Left colon (tissue), 2 donors: ENCODE measurements around the gene SNX27. TPM values are rescaled to one million over a fixed set of nuclear protein-coding genes. Genes with fewer than 3 reads are reported as not detected.
"Not testable (repeated sequence)": the region's sequence is repeated elsewhere in the genome, so short reads cannot be mapped to it uniquely, and the experiment has no call there.

Experiments used
- ATAC-seq: fragments of 200-7000 bp; cut with Tn5 transposase; one replicate; pipeline ENCODE4 v1.9.1; 2020; ENCODE audit warnings: mild to moderate bottlenecking, moderate library complexity
- DNase-seq, 2 donors: peaks; one replicate each; pipeline ENCODE4 v3.0.0-alpha.2; 2020
- intact Hi-C, 2 donors: fragments of 100-400 bp; cut with DNase I in 1 of 2; cut with micrococcal nuclease in 1 of 2; formaldehyde crosslinking; loops; one replicate each; pipeline versions ENCODE4 v1.11.2 to v1.14.0; 2022; cut with DNase I, micrococcal nuclease
- total RNA-seq, 2 donors: library from RNA; stranded (reverse); fragmentation: NEBNext Ultra II Directional; extraction: Animal tissue kit (Norgen Biotek cat#: 25700); gene quantifications; one replicate each; pipeline ENCODE4 v1.2.1, GENCODE V29; 2021
- donor health status: DM: no; HTN: no; CAD: no.
- donor health status: DM: yes; HTN: yes; CAD: no.

Gene SNX27
- total RNA-seq, 2 donors from 2014 or later = 28.4 to 30.6 TPM

DNA sequence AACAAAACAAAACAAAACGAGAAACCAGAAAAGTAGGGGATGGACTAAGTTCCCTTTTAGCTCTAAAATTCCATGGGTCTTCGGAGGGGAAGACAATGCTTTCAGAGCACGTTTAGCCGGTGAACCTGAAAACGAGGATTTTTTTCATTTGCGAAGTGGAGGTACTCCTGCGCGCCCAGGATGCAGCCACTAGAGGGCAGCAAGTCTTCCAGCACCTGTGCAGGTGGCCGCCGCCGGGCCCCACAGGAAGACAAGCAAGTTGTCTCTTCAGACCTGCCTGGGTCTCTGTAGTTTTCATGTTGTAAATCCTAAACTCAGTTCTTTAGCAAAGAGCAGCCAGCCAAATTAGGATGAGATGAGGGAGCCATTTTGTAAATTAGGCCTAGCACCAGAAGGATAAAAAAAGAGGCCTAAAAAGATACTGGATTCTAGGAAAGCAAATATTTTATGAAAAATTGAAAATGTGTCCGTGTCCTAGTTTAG lies 17.7 kb upstream of the SNX27 start:
- peak; percentile 73 to 94 for DNase-seq
- intact Hi-C loops = loop anchor here in 1 of 2 donors (10.0 kb wide), 1 partner anchor 141 kb away; no protein-coding TSS in a partner anchor
- peak; percentile 98 for ATAC-seq

DNA sequence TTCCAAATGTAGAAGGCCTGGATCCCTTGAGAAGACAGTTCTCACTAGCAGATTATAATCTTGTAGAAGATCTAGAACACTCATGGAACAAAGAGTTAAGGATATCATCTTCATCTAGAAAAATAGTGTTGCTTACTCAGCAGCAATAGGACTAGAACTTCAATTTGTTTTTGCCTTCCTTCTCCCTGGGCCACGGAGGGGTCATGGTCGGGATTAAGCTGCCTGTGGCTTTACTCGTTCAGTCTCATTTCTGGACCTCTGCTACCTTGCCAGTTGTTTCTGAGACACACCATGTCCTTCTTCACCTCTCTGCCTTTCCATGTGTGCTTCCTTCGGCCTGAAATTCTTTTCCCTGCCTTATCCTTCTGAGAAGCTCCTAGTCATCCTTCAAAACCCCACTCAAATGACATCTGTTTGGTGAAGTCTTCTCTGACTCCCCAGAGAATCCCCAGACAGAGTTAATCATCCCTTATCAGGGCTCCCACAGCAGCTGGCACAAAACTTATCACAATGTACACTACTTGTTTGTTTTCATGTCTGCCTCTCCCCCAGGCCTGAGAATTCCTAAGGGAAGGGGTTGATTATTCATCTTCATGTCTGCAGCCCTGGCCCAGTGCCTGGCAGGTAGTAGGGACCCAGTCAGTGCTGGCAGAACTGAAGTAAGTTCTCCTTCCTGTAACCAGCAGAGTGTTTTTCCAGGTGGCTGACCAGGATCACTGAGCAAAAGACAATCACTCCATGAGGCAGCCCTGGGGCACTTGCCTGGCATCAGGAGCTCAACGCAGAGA lies 15.5 kb upstream of the SNX27 start:
- DNase-seq (no peak), ATAC-seq (no peak)
- intact Hi-C loops = loop anchor here in 1 of 2 donors (10.0 kb wide), 1 partner anchor 138 kb away; no protein-coding TSS in a partner anchor

DNA sequence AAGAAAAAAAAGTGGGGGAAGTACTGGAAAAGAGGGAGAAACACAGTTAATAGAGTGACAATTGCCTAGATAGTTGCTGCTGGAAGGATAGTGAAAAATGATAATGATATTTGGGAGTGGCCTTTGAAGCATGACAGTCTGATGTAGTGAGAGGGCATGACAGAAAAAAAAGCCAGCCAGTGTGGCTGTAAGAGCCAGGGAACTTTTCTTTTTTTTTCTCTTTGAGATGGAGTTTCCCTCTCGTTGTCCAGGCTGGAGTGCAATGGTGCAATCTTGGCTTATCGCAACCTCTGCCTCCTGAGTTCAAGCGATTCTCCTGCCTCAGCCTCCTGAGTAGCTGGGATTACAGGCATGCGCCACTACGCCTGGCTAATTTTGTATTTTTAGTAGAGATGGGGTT lies 9.3 kb upstream of the SNX27 start:
- ATAC-seq, DNase-seq, intact Hi-C loops: not testable (repeated sequence)

DNA sequence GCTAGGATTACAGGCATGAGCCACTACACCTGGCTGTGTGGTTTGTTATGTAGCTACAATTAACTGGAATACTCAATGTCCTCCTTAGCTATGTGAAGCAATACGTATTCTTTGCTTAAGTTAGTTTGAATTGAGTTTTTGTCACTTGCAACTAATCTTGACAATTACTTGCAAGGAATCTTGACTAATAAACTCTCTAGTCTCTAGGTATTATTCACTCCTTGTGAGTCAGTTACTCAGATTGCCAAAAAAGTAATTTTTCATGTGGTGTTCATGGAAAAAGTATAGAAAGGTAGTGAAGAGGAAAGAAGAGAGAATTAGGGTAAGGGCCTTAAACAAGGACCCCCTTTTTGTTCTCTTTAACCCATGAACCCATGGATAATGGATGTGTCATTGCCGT lies 7.6 kb upstream of the SNX27 start:
- DNase-seq = no peak
- intact Hi-C loops = no loop called here

DNA sequence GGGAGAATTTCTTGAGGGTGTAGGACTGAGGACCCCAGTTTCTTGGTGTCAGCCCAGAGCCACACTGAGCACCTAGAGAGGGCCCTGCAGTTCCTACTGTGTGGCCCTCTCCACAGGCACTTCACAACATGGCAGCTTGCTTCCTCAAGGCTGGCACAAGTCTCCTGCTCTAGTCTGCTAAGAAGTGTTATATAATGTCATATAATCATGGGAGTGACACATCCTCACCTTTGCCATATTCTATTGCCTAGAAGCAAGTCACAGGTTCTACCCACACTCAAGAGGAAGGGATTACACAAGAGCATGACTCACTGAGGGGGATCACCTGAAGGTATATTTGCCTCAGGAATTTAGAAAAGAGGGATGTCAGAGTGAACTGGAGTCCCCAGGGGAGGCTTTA lies 5.5 kb upstream of the SNX27 start:
- ATAC-seq (peak; percentile 95), DNase-seq (peak; percentile 16 to 30)
- intact Hi-C loops = no loop called here

More for the DNA sequence above, 7.6 kb upstream of the SNX27 start:
- ATAC-seq = no peak

DNA sequence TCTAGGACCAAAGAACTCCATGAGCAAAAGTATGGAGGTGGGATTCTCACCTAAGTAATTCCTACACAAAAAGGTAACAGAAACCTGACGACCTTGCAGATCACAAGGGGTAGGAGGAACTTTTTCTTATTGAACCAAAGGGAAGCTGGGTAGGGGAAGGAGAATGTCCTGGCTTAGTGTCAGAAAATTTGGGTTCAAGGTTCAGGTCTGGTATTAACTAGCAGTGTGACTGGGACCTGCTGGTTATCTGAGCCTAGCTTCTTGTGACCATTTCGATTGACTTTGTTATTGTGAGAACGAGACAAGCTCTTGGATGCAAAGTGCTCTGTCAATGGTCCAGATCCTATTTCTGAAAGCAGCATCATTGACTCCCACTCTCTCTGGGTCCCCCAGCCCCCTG lies 5.0 kb upstream of the SNX27 start:
- ATAC-seq (peak; percentile 30), DNase-seq (no peak)
- intact Hi-C loops = no loop called here

DNA sequence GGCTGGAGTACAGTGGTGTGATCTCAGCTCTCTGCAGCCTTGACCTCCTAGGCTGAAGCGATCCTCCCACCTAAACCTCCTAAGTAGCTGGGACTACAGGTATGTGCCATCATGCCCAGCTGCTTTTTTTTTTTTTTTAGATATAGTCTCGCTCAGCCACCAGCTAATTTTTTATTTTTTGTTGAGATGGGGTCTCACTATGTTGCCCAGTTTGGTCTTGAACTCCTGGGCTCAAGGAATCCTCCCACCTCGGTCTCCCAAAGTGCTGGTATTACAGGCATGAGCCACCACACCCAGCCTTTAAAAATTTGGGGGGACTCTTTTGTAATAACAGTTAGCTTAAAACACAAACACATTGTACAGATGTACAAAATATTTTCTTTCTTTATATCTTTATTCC lies 1.7 kb upstream of the SNX27 start:
- intact Hi-C loops = no loop called here
- no peak for ATAC-seq

DNA sequence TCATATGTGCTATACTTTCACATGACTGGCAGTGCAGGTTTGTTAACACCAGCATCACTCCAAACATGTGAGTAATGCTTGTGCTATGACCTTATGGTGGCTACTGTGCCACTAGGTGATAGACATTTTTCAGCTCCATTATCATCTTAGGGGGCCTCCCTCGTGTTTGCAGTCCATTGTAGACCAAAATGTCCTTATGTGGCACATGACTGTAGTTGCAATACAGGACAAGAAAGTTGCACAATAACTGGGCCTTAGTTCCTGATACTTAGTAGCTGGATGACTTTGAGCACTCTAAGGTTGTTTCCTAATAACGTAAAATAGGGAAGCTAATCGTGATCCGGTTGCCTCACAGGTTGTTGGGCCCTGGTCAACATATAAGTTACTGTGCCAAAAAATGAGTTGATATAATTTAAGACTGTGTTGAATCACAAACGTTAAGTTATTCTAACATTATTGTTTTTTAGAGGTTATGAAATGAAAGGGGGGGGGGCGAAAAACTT lies 511 bp upstream of the SNX27 start:
- intact Hi-C loops = no loop called here
- no peak for DNase-seq
- ATAC-seq = no peak

More for the DNA sequence above, 1.7 kb upstream of the SNX27 start:
- DNase-seq = no peak

DNA sequence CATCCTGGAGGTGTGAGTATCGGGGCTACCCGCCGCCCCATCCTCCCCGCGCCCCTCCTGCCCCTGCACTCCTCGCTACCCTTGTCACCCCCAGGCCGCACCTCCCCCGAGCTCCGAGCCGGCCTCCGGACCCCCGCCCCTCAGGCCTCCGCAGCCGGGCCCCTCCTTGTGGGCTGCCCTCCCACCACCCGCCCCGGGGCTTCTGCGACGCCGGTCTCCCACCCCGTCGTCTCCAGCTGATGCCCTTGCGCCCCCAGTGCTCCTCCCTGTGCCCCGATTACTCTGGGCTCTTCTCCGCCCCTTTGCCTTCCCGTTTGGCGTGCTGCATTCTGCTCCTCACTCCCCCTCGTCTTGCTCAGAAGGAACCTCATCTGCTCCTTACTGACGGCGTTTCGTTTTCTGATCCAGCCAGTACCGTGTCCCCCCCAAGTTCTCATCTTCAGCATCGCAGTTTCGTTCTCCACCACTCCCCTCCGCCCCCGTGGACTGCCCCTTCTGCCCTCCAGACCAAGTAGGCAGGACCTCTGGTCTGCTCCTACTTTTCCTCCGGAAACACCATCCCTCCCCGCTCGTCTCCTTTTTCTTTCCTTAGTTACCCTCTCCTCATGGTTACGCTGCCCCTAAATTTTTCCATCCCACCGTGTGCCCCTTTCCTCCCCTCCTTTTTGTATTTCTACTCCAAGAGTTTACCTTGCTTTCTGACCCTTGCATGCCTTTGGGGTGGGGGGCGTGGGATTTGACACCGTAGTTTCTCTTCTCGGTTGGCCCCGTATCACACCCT lies 841 bp downstream of the SNX27 start:
- peak; percentile 25 for ATAC-seq
- peak; percentile 39 to 47 for DNase-seq
- intact Hi-C loops = no loop called here

DNA sequence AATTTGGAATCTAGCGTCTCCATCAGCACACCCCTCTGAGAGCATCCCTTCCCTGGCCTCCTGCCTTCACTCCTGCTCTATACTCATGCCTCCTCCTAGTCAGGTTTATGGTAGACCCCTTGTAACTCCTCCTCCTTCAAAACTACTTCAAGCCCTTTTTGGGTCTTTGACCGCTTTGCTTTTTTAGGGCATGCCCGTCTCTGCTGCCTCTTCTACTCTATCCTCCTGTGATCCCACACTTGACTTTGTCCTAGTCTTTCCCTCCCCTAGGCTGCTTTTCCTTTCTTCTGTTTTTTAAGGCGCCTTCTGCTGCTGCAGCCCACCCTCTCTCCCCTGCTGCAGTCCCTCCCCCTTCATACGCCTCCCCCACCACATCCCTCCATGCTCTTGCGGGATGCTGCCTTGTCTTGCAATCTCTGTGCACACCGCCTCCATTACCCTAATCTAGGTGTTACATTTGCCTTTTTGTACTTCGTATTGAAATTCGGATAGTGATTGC lies 1.5 kb downstream of the SNX27 start:
- intact Hi-C loops = no loop called here
- ATAC-seq = no peak
- DNase-seq = no peak

DNA sequence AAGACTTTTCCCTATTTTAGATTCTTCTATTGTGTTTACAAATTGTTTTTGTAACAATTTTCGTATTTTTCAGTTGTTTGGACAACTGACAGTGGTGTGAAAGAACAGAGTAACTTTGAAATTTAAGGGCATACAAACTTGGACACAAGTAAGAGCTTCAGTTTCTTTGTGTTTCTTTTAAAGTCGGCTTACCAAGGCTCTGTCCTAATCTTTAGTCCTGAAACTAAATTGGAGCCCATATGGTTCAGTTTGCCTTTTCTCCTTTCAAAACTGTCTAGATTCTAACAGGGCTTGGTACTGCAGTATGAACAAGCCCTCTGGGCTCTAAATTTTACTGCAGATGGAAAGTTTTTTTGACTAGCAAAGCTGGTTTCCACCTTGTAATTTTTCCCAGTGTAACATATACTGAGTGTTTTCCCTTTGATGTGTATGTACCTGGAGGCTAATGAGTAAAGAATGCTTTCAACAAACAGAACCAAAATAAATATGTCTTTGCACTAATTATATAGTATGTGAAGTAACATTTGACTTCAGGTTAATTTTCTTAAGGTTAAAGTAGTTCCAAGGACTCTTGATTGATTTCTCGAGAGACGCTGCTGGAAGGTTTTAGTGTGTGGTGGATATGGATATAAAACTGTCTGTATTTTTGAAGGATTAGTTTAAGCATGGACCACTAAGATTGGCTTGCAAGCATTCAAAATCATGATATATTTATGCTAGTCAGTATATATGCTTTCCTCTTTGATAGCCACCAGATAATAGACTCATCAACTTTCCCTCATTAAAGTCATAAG lies 4.1 kb downstream of the SNX27 start:
- intact Hi-C loops = no loop called here
- no peak for ATAC-seq

DNA sequence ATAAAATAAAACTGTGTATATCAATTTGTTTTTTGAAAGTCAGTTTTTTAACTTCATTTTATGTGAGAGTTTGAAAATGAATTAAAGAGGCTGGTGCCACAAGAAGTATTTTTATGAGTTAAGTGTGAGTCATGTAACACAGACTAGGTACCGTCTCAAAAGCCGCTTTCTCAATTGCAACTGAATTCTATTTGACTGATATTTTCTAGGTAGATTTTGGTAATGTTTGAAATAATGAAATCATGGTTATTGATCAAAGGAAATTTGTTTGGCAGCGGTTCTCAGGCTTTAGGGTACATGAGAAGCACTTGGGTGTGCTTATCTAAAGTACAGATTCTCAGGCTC lies 4.6 kb downstream of the SNX27 start:
- DNase-seq (no peak), ATAC-seq (no peak)

More for the DNA sequence above, 4.1 kb downstream of the SNX27 start:
- no peak for DNase-seq

DNA sequence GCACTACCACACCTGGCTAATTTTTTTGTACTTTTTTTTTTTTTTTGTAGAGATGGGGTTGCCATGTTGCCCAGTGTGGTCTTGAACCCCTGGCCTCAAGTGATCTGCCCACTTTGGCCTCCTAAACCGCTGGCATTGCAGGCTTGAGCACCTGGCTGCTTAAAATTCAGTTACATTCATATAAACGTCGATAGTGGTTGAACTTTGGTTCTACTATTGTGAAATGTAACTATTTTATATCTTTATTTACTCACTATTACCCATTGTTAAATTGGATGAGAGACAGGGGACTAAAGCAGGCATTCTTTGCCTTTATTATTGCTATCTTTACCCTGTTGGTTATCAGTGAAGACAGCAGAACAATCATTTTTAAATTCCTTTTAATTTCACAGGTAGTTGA lies 6.2 kb downstream of the SNX27 start:
- intact Hi-C loops = no loop called here
- ATAC-seq = peak; percentile 67

More for the DNA sequence above, 4.6 kb downstream of the SNX27 start:
- intact Hi-C loops = no loop called here

DNA sequence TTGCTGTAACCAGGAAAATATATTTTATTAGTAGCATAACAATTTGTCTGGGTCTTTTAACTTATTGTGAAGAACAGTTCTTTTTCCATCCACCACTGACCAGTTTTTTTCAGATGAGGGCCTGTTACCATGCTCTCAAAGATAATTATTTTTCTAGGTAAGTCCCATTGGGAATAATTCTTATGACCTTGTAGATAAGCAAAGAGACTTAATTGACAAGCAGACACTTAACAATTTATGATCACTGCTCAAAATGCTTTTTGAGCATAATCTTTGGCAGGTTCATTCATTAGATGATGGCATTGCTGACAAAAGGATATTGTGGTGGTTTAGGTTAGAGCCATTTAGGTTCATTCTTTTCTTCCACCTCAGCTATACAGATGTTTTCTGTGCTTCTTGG lies 6.6 kb downstream of the SNX27 start:
- intact Hi-C loops = no loop called here
- ATAC-seq = no peak

More for the DNA sequence above, 6.2 kb downstream of the SNX27 start:
- DNase-seq = no peak

DNA sequence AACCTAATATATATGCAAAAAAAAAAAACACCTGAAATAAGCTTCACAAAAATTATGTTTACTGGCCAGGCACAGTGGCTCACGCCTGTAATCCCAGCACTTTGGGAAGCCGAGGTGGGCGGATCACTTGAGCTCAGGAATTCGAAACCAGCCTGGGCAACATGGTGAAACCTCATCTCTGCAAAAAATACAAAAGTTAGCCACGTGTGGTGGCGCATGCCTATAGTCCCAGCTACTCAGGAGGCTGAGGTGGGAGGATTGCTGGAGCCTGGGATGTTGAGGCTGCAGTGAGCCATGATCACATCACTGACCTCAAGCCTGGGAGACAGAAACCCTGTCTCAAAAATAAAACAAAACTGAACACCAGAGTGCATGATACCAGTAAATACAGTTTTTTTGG lies 7.1 kb downstream of the SNX27 start:
- intact Hi-C loops, ATAC-seq, DNase-seq: not testable (repeated sequence)

More for the DNA sequence above, 6.6 kb downstream of the SNX27 start:
- no peak for DNase-seq

DNA sequence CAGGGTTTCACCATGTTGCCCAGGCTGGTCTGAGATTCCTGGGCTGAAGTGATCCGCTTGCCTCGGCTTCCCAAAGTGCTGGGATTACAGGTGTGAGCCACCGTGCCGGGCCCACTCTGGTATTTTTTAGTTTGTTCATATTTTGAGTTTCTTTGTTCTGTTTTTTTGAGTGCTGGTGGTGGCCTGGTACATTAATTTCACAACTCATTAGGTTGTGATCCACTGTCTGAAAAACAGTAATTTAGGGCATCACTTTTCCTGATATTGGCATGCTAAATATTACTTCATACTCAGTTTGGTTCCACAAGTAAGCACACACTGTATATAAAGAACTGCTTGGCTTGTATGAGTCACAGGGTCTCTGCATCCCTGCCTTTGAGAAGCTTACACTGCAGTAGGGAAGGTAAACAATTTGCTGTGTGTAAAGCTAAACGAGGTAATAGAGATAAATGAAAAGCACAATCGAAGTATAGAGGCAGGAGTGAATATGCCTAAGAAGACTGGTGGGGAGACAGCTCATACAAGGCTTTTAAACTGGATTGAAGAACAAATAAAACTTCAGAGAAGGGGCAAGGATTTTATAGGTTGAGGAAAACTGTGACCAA lies 7.7 kb downstream of the SNX27 start:
- intact Hi-C loops = no loop called here
- no peak for DNase-seq
- ATAC-seq = peak; percentile 56

DNA sequence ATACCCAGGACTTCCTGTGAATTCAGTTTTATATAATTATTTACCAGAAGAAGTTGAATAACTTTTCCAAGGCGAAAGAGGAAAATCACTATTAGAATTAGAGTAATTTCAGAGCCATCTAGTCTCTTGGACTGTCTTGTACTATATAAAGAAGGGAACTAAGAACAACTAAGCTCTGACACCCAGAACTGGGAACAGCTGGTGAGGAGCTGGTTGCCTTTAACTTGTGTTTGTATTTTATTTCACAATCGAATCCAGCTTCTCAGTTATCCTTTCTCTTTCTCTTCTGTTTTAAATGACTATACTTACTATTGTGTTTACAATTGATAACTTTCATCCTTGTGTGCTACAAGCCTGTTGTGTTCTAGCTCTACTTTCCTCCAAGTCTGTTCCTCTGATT lies 8.4 kb downstream of the SNX27 start:
- no peak for DNase-seq
- intact Hi-C loops = no loop called here
- ATAC-seq = peak; percentile 41

DNA sequence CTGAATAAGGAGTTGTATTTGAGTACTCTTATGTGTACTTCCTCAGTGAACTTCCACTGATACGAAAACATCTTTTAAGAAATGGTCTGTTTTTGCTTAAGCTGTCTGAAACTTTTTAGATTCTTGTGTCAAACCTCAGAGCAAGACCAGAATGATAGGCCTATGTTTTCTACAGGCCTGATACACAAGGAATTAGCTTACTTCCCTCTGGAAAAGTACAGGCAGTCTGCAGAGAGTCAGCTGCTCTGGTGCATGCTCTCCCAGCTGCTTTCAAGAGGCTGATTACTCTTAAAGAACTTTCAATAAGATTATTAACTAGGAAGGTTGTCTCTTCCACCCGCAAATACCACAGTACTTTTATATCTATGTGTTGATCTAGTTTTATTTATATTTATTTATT lies 9.5 kb downstream of the SNX27 start:
- intact Hi-C loops = no loop called here
- DNase-seq (no peak), ATAC-seq (no peak)
